SK-N-SH (cell line): ENCODE measurements around the gene CARD19.

Source experiments
- CHD2 ChIP-seq: fragments of 150-350 bp; IDR thresholded peaks from 2 replicates; pipeline ENCODE4 v1.6.1; 2018; ENCODE audit warnings: low read length; ENCODE audit not compliant: partially characterized antibody
- CTCF ChIP-seq: fragments of 200-600 bp; sonication (generic); IDR thresholded peaks from 2 replicates; pipeline ENCODE4 v1.6.1; 2017; ENCODE audit warnings: antibody characterized with exemption, mild to moderate bottlenecking, moderate library complexity
- ELF1 ChIP-seq: IDR thresholded peaks from 2 replicates; pipeline ENCODE4 v1.4.0; 2012
- EZH2phosphoT487 ChIP-seq: fragments of 200-600 bp; sonication (generic); IDR thresholded peaks from 2 replicates; pipeline ENCODE4 v1.6.1; 2017; ENCODE audit warnings: low read depth, mixed run types, mild to moderate bottlenecking, antibody characterized with exemption, moderate library complexity, borderline replicate concordance
- FOXJ3 ChIP-seq: sonication (generic); formaldehyde crosslinking; IDR thresholded peaks from 2 replicates; pipeline ENCODE4 v1.5.1; 2020; ENCODE audit warnings: mild to moderate bottlenecking, missing genetic modification reagents
- GABPA ChIP-seq: IDR thresholded peaks from 2 replicates; pipeline ENCODE4 v1.4.0; 2012; ENCODE audit warnings: low read depth, mild to moderate bottlenecking
- MAX ChIP-seq: IDR thresholded peaks from 2 replicates; pipeline ENCODE4 v1.4.0; 2012; ENCODE audit warnings: low read depth
- NRF1 ChIP-seq: IDR thresholded peaks from 2 replicates; pipeline ENCODE4 v1.6.1; 2012; ENCODE audit warnings: low read depth, mild to moderate bottlenecking, low read length
- POLR2AphosphoS5 ChIP-seq: IDR thresholded peaks from 2 replicates; pipeline ENCODE4 v1.6.1; 2012; ENCODE audit warnings: low read depth, low read length
- RAD21 ChIP-seq: IDR thresholded peaks from 2 replicates; pipeline ENCODE4 v1.6.1; 2012; ENCODE audit warnings: mild to moderate bottlenecking, low read length
- SIN3A ChIP-seq: IDR thresholded peaks from 2 replicates; pipeline ENCODE4 v1.6.1; 2012; ENCODE audit warnings: low read depth, mild to moderate bottlenecking, low read length, moderate library complexity, borderline replicate concordance
- TAF1 ChIP-seq: IDR thresholded peaks from 2 replicates; pipeline ENCODE4 v1.6.1; 2012; ENCODE audit warnings: low read depth, mild to moderate bottlenecking, low read length, moderate library complexity, borderline replicate concordance
- USF1 ChIP-seq: IDR thresholded peaks from 2 replicates; pipeline ENCODE4 v1.4.0; 2012; ENCODE audit warnings: low read depth, borderline replicate concordance
- YY1 ChIP-seq: IDR thresholded peaks from 2 replicates; pipeline ENCODE4 v1.4.0; 2012; ENCODE audit warnings: low read depth, mild to moderate bottlenecking

- TF ChIP-seq CTCF, result no peak
- no peak for TF ChIP-seq GABPA
- no peak for TF ChIP-seq TAF1
- TF ChIP-seq EZH2phosphoT487, result no peak
- TF ChIP-seq SIN3A, result no peak
- no peak for TF ChIP-seq RAD21
- TF ChIP-seq CHD2, result no peak
- TF ChIP-seq NRF1, result no peak
- no peak for TF ChIP-seq MAX
- TF ChIP-seq POLR2AphosphoS5, result no peak
- no peak for TF ChIP-seq YY1
- no peak for TF ChIP-seq USF1
- no peak for TF ChIP-seq ELF1
- TF ChIP-seq FOXJ3 (CRISPR knock-in tag), result no peak
These were observed 6.5 kb upstream of the CARD19 start for GRCh38 chr9:93089481-93089991.
